Embryonic facial prominence (tissue), 1 donor: ENCODE data around the gene TFIP11.
"Not testable (repeated sequence)": the region's sequence is repeated elsewhere in the genome, so short reads cannot be mapped to it uniquely, and the experiment has no call there.

Source experiments
- DNase-seq: peaks from one replicate; pipeline ENCODE4 v3.0.0-alpha.2; 2016; ENCODE audit errors: extremely low spot score

TFIP11 gene

DNA sequence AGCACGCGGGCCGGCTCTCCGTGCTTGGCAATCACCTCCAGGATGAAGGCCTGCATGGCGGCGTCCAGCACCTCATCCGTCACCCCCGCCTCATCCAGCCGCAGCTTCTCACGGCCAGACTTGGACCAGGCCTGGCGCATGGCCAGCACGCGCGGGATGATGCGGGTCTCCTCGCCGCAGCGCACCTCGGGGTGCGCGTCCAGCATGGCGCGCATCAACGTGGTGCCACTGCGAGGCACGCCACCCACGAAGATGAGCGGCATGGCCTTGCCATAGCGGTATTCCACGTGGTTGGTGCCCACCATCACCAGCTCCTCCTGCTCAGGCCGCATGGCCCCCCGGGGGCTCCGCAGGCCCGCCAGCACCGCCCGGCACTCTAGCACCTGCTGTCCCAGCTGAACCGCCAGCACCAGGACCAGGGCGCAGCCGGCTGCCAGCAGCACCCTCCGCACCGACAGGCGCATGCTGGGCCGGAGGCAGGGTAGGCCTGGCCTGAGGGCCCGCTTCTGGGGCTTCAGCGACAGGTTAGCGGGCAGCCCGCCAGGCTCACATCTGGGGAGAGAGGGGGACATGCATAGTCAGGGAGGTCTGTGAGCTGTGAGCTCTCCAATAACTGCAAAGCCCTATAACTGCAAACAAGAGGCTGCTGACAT, 29.0 kb upstream of the TFIP11 start:
- no peak for DNase-seq

DNA sequence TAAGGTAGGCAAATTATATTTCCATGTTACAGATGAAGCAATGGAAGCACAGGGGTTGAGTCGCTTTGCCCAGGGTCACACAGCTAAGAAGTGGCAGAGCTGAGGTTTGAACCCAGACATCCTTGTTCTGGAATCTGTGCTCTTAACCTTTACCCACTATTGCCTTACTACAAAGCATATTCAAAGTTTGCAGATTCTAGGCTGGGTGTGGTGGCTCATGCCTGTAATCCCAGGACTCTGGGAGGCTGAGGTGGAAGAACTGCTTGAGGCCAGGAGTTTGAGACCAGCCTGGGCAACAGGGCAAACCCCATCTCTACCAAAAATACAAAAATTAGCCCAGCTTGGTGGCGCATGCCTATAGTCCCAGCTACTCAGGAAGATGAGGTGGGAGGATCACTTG, 27.8 kb upstream of the TFIP11 start:
- DNase-seq = no peak

DNA sequence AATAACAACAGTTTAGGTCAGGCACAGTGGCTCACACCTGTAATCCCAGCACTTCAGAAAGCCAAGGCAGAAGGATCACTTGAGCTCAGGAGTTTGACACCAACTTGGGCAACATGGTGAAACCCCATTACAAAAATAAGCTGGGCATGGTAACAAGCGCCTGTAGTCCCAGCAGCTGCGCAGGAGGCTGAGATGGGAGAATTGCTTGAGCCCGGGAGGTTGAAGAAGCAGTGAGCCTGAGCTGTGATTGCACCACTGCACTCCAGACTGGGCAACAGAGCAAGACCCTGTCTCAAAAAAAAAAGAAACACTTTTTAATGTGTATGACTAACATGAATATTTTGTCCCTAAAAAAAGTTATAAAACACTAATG, 24.5 kb upstream of the TFIP11 start:
- DNase-seq = no peak

DNA sequence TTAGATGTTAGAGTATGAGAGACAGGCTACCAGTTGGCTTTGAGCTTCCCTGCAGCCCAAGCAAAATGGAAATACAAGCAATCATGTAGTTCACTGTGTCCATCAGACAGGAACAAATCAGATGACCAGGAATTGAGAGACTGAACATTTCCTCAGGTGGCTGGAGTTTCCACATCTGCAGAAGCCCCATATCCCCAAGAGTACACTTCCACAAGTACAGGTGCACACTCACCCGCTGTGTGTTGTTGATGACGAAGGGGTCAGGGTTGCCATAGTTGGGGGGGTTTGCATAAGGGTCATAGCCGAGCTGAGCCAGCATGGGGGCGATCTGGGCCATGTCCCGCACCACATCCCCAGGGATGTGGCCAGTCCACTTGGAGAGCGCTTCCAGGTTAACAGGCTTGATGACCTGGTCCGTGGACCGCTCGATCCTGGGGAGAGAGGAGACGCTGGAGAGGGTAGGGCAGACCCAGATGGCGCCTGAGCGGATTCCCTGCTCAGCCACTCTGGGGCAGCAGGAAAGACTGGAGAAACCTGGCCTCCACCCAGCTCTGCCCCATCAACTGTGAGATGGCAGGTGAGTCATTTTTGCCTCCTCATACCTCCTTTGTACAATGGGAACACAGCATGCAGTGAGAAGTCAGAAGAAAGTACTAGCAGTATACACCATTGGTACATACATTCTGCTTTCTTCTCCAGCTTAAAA, 23.9 kb upstream of the TFIP11 start:
- no peak for DNase-seq

DNA sequence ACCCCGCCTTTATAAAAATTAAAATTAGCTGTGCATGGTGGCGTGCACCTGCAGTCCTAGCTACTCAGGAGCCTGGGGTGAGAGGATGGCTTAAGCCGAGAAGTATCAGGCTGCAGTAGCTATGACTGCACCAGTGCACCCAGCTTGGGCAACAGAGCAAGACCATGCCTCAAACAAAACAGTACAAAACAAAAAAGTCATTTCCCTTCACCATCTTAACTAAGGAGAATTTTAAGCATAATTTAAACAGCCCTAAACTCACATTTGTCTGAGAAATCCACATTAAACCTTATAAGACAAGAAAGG, 23.3 kb upstream of the TFIP11 start:
- DNase-seq = no peak

DNA sequence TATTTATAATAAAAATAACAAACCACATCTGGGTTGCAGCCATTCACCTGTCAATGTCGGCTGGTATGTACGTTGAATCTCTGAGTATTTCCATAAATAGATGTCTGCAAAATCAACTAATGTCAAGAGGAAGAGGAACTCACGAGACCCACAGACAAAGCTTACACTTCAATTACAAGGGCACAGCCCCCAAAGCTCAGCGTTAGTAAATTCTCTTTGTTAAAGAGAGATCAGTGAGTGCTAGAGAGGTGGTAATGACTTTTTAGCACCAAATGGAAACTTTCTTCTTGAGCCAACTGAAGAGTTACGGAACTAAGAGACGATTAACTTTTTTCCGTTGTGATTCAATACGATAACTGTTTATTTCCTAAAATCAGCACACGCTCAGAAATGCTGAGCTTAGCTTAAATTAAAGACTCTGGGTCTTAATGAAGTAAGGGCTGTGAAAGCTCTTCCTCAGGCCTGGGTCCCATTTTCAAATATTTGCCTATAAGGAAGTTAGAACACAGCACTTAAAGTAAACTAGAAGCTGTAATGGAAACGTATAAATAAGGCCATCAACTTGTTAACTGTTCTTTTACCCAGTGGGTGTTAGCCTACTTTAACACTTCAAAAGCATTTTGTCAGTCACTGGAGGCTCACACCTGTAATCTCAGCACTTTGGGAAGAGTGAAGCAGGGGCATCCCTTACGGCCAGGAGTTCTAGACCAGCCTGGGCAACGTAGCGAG, 22.8 kb upstream of the TFIP11 start:
- no peak for DNase-seq

DNA sequence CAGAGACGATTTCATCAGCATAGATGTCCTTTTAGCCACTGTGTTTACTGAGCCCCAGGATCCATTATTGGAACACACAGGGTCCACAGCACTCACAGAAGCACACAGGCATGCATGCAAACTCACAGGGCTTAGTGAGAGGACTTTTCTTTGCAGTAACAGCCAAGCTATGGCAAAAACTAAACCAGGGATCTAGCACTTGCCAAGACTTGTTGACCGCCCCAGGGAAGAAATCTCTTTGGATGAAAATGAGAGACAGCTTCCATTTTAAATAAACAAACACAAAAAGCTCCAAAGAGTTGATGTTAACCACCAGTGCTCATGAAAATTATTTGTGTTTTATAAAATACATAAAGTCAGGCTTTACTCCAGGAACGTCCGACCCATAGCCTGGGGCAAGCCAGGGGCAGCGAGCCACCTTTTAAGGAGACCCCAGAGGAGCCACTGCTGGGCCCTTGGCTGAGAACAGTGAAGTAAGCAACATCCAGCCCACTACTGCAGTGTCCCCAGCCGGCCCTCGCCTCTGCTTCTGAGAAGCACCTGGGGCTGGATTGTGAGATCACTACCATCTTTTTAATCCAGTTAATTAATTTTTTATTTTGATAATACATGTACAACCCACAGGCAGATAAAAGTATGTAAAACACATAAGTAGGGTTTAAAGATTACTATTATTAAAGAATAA, 22.0 kb upstream of the TFIP11 start:
- DNase-seq = no peak

DNA sequence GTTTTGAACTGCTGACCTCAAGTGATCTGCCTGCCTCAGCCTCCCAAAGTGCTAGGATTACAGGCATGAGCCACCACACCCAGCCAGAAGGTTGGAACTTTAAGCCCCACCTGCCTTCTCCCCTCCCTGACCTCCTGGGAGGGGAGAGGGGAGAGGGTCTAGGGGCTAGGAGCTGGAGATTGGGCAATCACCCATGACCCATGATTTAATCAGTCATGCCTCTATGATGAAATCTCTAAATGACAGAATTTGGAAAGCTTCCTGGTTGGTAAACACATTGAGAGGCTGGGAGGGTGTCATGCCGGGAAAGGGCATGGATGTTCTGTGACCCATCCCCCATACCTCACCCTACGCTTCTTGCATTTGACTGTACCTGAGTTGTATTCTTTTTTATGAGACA, 17.1 kb upstream of the TFIP11 start:
- no peak for DNase-seq

DNA sequence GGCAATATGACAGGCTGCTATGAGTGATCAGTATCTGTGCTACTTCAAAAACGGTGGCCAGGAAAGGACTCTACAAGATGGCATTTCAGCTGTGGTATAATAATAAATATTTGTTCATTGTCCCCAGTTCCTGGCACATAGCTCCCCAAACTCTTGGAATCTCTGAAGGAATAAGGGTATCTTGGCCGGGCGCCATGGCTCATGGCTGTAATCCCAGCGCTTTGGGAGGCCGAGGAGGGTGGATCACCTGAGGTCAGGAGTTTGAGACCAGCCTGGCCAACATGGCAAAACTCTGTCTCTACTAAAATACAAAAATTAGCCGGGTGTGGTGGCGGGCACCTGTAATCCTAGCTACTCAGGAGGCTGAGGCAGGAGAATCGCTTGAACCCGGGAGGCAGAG, 16.2 kb upstream of the TFIP11 start:
- DNase-seq = not testable (repeated sequence)

DNA sequence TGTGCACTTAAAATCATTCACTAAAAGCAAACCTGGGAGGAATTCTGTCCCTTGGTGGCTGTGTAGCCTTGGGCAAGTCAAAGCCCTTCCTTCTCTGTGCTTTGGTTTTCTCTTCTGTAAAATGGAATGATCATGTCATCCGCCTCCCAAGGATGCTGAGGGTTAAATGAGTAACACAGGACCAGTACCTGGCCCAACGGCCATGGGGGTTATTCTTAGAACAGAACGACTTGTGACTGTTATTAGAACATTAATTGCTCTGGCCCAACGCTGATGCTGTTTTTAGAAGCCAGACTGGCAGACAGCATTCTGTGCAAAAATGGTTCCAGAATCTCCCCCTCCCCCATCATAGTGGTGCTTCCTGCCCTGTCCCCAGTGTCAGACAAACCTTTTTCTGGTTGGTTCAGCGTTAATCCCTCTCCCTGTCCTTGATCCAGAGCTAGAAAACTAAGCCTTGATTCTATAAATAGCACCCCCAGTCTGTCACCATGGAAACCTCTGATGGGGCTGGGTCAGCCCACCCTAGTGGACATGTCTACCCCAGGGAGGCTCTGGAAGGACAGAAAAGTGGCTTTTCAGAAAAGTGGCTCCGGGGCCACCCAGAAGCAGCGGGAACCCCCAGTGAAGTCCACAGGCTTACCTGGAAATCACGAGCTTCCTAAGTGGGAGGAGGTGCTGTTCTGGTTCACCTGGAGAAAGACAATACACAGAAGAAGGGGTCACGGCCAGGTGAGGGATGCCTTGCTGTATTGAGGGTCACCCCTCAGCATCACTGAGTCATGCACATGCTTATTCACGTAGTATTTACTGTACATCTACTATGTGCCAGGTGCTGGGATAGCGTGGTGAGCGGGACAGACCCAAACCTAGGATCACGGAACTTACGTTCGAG, 15.5 kb upstream of the TFIP11 start:
- DNase-seq = no peak

DNA sequence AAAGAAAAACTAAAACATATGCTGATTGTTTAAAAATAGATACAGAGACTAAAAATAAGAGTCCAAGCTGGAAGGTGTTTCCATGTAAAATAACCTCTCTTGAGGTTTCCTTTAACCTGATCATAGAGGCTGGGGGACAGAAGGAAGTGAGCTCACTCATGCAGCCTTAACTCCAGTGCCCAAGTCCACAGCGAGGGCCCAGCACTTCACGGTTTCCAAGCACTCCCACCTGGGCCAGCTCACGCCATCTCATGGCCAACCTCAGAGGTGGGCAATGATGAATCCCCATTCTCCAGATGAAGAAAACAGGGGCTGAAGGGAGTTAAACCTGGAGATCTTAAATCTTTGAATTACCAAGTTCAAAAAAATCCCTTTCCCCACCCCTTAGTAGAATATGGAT, 14.9 kb upstream of the TFIP11 start:
- no peak for DNase-seq

DNA sequence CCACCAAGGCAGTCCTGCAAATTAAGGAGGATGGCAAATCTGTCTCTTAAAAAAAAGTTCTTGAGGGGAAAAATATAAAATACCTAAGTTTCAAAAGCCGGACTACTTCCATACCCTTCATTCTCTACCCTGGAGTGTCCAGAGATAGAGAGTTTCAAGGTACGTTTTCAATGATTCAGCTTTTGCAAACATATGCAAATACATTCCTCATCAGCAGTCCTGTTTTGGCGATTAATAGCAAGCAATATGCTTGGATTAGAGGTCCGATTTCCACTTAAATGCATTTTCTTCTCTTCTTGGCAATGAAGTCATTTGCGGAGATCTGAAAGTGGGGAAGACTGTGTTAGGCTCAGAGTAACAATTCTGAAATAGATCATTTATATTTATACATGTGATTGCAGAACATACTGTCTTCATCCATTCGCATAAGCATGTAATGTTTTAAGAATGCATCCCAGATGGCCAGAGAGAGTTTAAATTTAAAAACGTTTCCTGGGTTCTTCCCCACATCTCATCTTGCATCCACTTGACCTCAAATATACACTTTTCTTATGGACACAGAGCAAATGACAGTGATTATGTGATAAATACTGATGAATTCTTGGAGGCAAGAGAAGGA, 13.8 kb upstream of the TFIP11 start:
- DNase-seq = no peak

DNA sequence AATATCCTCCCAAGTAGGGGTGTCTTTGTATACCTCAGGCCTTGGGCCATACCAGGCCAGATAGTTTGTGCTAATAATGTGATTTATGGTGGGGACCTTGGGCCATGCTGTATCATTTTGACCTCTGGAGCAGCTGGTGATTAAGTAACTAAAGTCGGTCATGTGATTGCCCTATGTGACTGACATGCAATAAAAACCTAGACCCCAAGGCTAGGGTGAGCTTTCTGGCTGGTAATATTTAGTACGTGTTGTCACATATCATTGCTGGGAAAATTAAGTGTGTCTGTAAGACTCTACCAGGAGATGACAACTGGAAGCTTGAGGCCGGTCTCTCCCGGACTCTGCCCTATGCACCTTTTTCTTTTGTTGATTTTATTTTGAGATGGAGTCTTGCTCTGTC, 12.6 kb upstream of the TFIP11 start:
- no peak for DNase-seq

DNA sequence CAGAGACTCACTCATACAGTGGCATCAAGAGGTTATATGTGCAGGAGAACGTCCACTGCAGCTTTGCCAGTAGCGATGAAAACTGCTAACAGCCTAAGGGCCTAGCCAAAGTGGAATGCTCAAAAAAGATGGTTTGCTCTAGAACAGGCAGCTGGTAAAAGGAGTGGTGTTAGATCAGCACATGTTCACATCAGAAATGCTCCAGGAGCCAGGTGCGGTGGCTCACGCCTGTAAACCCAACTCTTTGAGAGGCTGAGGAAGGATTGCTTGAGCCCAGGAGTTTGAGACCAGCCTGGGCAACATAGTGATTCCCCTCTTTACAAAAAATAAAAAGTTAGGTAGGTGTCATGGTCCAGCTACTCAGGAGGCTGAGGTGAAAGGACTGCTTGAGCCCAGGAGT, 10.3 kb upstream of the TFIP11 start:
- no peak for DNase-seq

DNA sequence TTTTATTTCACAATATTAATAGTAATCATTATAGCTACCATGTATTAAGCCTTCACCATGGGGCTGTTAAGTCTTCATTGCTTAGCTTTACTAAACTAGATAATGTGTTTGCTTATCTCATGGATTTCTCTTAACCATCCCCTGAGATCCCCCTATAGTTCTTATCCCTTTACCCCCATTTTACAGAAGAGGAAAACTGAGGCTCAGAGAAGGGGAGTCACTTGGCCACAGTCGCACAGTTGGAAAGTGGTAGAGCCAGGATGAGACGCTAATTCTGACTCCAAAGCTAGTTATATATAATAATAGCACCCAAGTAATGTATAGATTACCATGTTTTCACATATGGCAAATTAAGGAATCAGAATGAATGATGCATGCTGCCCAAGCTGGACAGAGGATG, 9.7 kb upstream of the TFIP11 start:
- no peak for DNase-seq

DNA sequence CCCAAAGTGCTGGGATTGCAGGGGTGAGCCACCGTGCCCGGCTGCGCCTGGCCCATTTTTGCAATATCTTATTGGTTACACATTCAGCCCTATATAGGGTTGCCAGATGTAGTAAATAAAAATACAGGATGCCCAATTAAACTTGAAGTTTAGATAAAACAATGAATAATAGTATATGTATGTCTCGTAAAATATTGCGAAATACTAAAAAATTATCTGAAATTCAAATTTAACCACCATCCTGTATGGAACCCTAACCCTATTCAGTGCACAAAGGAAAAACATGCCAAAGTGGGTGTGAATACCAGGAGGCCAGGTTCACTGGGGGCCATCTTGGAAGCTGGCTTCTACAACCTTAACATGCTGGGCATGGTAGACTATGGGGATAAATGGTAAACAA, 5.2 kb upstream of the TFIP11 start:
- DNase-seq = no peak

DNA sequence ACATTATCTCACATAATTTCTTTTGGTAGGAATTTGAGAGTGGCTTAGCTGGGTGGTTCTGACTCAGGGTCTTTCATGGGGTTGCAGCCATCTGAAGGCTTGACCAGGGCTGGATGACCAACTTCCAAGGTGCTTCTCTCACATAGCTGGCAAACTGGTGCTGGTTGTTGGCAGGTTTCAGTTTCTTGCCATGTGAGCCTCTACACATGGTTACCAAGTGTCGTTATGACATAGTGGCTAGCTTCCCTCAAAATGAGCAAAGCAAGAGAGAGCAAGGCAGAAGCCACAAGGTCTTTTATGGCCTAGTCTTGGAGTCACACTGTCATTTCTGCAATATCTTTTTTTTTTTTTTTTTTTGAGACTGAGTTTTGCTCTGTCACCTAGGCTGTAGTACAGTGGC, 4.2 kb upstream of the TFIP11 start:
- DNase-seq = no peak

DNA sequence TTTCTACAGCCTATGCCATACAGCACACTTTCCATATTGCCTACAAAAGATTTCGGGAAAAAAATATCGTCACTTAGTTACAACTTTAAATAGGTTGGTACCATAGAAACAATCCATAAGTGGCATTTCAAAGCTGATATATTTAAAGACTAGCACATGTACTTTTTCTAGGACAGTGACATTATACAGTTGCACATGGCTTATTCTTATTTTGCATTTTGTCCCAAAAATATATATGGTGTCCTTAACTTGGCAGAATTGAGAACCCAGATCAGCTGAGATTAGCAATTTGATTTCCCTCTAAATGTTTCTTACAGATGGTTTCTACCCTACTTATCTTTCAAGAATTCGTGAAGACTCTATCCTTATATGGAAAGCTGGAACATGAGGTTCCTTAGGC, 3.7 kb upstream of the TFIP11 start:
- no peak for DNase-seq

DNA sequence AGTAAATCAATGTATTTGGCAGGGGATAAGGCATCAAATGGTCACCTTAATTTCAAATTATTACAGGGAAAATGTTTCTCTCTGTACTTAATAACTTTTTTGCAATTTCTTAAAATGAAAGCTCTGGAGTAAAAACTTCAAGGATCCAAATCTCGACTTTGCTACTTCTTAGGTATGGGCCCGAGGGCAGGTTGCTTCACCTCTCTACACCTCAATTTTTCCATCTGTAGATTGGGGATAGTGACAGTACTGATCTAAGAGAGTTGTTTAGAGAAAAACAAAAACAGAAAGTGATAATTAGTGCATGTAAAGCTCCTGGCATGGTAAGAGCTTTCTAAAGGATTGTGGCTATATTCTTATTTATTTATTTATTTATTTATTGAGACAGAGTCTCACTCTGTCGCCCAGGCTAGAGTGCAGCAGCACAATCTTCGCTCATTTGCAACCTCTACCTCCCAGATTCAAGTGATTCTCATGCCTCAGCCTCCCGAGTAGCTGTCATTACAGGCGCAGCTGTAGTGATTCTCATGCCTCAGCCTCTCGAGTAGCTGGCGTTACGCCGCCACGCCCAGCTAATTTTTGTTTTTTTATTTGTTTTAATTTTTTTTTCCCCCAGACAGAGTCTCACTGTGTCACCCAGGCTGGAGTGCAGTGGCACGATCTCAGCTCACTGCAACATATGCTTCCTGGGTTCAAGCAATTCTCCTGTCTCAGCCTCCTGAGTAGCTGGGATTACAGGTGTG, 2.3 kb upstream of the TFIP11 start:
- no peak for DNase-seq

DNA sequence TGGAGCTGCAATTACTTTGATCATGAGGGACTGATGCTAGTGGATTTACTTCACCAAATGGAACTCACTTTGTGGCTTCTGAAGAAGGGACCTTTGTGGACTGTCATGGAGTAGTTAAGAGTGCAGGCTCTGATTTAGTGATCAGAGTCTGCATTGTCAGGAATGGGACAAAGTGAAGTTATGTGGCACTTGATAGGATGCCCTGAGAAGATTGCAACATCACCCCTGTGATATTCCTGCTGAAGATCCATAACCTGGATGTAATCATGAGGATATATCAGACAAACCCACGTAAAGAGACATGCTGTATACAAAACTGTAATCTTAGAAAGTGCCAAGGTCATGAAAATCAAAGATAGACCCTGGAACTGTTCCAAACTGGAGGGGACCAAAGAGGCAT, 1.6 kb upstream of the TFIP11 start:
- no peak for DNase-seq

DNA sequence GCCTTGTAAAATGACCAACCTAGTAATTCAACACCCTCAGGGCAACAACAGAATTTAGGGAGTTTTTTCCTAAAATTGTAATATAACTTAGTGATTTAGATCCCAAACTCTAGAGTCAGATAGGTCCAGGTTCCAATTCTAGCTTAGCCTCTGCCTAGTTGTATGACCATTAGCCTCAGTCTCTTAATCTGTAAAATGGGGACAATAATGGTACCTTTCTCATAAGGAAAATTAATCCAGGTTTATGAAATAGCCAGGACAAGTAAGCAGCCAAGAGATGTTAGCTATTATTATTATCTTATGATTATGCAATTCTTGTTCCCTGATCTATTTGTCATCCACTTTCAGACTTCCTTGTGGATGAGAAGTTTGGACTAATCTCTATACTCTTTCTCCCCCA, 4.1 kb downstream of the TFIP11 start:
- no peak for DNase-seq
